A673 (cell line): Measurements from ENCODE around the gene ERO1B. TPM values are rescaled to one million over a fixed set of nuclear protein-coding genes. Genes with fewer than 3 reads are reported as not detected.

Source experiments
- BruUV-seq: library from RNA; stranded (reverse); fragments of 400-500 nt; replicated peaks from 2 replicates; lab custom pipeline; 2021; lab: Mats Ljungman, UMichigan
- CTCF ChIA-PET: fragments of 300-600 bp; sonication (Branson Sonifier 250); formaldehyde crosslinking; loops from one replicate; lab custom pipeline; 2022; ENCODE audit warnings: antibody characterized with exemption; lab: Charles Lee
- POLR2A ChIA-PET: fragments of 300-600 bp; sonication (Branson Sonifier 250); formaldehyde crosslinking; loops from one replicate; lab custom pipeline; 2022; ENCODE audit warnings: antibody characterized with exemption; ENCODE audit not compliant: low non-redundant PET; lab: Charles Lee
- DNase-seq: peaks from one replicate; pipeline ENCODE4 v3.0.0-alpha.2; 2015; ENCODE audit warnings: low spot score
- H3K27ac ChIP-seq: fragments of 200-600 bp; sonication (generic); 2 replicates; pipeline ENCODE4 v1.5.1; 2016; ENCODE audit warnings: mixed run types, low read depth, mild to moderate bottlenecking, mixed read lengths, antibody characterized with exemption, low read length; ENCODE audit not compliant: poor library complexity, severe bottlenecking
- H3K27me3 ChIP-seq: fragments of 200-600 bp; sonication (generic); replicated peaks from 2 replicates; pipeline ENCODE4 v1.6.1; 2017; ENCODE audit warnings: mixed run types, low read depth, mild to moderate bottlenecking, mixed read lengths, antibody characterized with exemption, low read length; ENCODE audit not compliant: insufficient read depth, poor library complexity
- H3K36me3 ChIP-seq: fragments of 200-600 bp; sonication (generic); 2 replicates; pipeline ENCODE4 v1.6.1; 2016; ENCODE audit warnings: mixed run types, mild to moderate bottlenecking, mixed read lengths, antibody characterized with exemption, low read length; ENCODE audit not compliant: insufficient read depth, poor library complexity, severe bottlenecking
- H3K4me1 ChIP-seq: fragments of 200-600 bp; sonication (generic); 2 replicates; pipeline ENCODE4 v1.6.1; 2017; ENCODE audit warnings: mixed run types, mild to moderate bottlenecking, mixed read lengths, antibody characterized with exemption, low read length; ENCODE audit not compliant: insufficient read depth, poor library complexity, severe bottlenecking
- H3K4me3 ChIP-seq: fragments of 200-600 bp; sonication (generic); 2 replicates; pipeline ENCODE4 v1.5.1; 2016; ENCODE audit warnings: low read depth, mixed run types, mild to moderate bottlenecking, mixed read lengths, low read length; ENCODE audit not compliant: poor library complexity, severe bottlenecking
- H3K9me3 ChIP-seq: fragments of 200-600 bp; sonication (generic); 2 replicates; pipeline ENCODE4 v1.6.1; 2016; ENCODE audit warnings: mixed run types, low read depth, mild to moderate bottlenecking, mixed read lengths, antibody characterized with exemption, low read length; ENCODE audit not compliant: poor library complexity, severe bottlenecking
- CTCF ChIP-seq: fragments of 300-800, 200-600 bp; sonication (generic); conservative IDR thresholded peaks from 2 replicates; pipeline ENCODE4 v1.5.1; 2017; ENCODE audit warnings: low read depth, mild to moderate bottlenecking, antibody characterized with exemption, low read length, moderate library complexity, mixed read lengths
- EZH2 ChIP-seq: fragments of 200-600 bp; sonication (generic); IDR thresholded peaks from 2 replicates; pipeline ENCODE4 v1.6.1; 2017; ENCODE audit warnings: borderline replicate concordance, low read depth, mild to moderate bottlenecking, mixed read lengths, antibody characterized with exemption, low read length; ENCODE audit not compliant: poor library complexity, severe bottlenecking
- intact Hi-C: fragments of 100-400 bp; cut with micrococcal nuclease; formaldehyde crosslinking; loops from one replicate; pipeline ENCODE4 v1.10.0; 2022; ENCODE audit not compliant: unreplicated experiment
- total RNA-seq: library from RNA; stranded (reverse); gene quantifications from 2 replicates; pipeline ENCODE4 v1.2.3, GENCODE V29; 2021

Gene ERO1B
- total RNA-seq, 1 experiment from 2014 or later: 3.4 TPM

GRCh38 chr1:236209185-236209584 is 72.6 kb downstream of the ERO1B start:
- BruUV-seq: no TSS peak
- H3K4me1 ChIP-seq: no peaks in the 10 kb centered on the region
- no peaks in the 10 kb centered on the region for H3K36me3 ChIP-seq
- no peak for DNase-seq
- POLR2A ChIA-PET: no interaction called here
- no peak overlapping the region for H3K27ac ChIP-seq
- no peaks in the 10 kb centered on the region for H3K9me3 ChIP-seq
- CTCF ChIA-PET: no interaction called here
- no peaks in the 10 kb centered on the region for H3K27me3 ChIP-seq
- H3K4me3 ChIP-seq: no peak overlapping the region
- no peak for TF ChIP-seq EZH2
- TF ChIP-seq CTCF: no peak
- intact Hi-C loops: no loop called here

- no peaks in the 10 kb centered on the region for H3K9me3 ChIP-seq
- CTCF ChIA-PET: no interaction called here
- POLR2A ChIA-PET: no interaction called here
- H3K4me1 ChIP-seq: no peaks in the 10 kb centered on the region
- H3K27ac ChIP-seq: no peak overlapping the region
- H3K27me3 ChIP-seq: no peaks in the 10 kb centered on the region
- intact Hi-C loops: no loop called here
- DNase-seq: no peak
- no TSS peak for BruUV-seq
- no peaks in the 10 kb centered on the region for H3K36me3 ChIP-seq
- no peak overlapping the region for H3K4me3 ChIP-seq
- TF ChIP-seq EZH2: no peak
- no peak for TF ChIP-seq CTCF
Measured at GRCh38 chr1:236207569-236207968, 74.2 kb downstream of the ERO1B start.

GRCh38 chr1:236207121-236207520 is 74.6 kb downstream of the ERO1B start:
- POLR2A ChIA-PET: no interaction called here
- CTCF ChIA-PET: no interaction called here
- TF ChIP-seq CTCF: no peak
- TF ChIP-seq EZH2: no peak
- no peak overlapping the region for H3K27ac ChIP-seq
- H3K27me3 ChIP-seq: no peaks in the 10 kb centered on the region
- H3K4me1 ChIP-seq: no peaks in the 10 kb centered on the region
- intact Hi-C loops: no loop called here
- H3K4me3 ChIP-seq: no peak overlapping the region
- no peaks in the 10 kb centered on the region for H3K9me3 ChIP-seq
- BruUV-seq: no TSS peak
- no peaks in the 10 kb centered on the region for H3K36me3 ChIP-seq
- no peak for DNase-seq
